Erythroblast (primary cell): Measurements from ENCODE around the gene LAMA4.

Experiments
- GATA1 ChIP-seq: IDR thresholded peaks from 2 replicates; pipeline ENCODE4 v1.6.1; 2011; ENCODE audit warnings: low read depth, mild to moderate bottlenecking, control low read depth, low read length, moderate library complexity
- POLR2A ChIP-seq: IDR thresholded peaks from 2 replicates; pipeline ENCODE4 v1.6.1; 2011; ENCODE audit warnings: mild to moderate bottlenecking, low read length

GRCh38 chr6:112253498-112253840, 898 bp downstream of the LAMA4 start:
- no peak for TF ChIP-seq POLR2A
- no peak for TF ChIP-seq GATA1
